GM12891 (cell line): ENCODE measurements around the gene FAF2.

ENCODE experiments used
- PAX5 ChIP-seq: IDR thresholded peaks from 2 replicates; pipeline ENCODE4 v1.6.1; 2011; ENCODE audit warnings: low read length, moderate library complexity, mild to moderate bottlenecking; ENCODE audit not compliant: insufficient read depth, severe bottlenecking
- POLR2A ChIP-seq: IDR thresholded peaks from 2 replicates; pipeline ENCODE4 v1.6.1; 2011; ENCODE audit warnings: low read depth, low read length, control low read depth
- POLR2AphosphoS5 ChIP-seq: IDR thresholded peaks from 2 replicates; pipeline ENCODE4 v1.6.1; 2011; ENCODE audit warnings: low read depth, low read length, control low read depth
- POU2F2 ChIP-seq: IDR thresholded peaks from 2 replicates; pipeline ENCODE4 v1.6.1; 2011; ENCODE audit warnings: low read depth, mild to moderate bottlenecking, control low read depth, low read length, moderate library complexity
- SPI1 ChIP-seq: IDR thresholded peaks from 2 replicates; pipeline ENCODE4 v1.6.1; 2011; ENCODE audit warnings: low read depth, low read length, control low read depth
- TAF1 ChIP-seq: IDR thresholded peaks from 2 replicates; pipeline ENCODE4 v1.6.1; 2011; ENCODE audit warnings: low read depth, low read length, control low read depth

- TF ChIP-seq POLR2A (no peak), POLR2AphosphoS5 (no peak), TAF1 (no peak), PAX5 (no peak), SPI1 (no peak), POU2F2 (no peak)
These were observed 94.0 kb downstream of the FAF2 start for GRCh38 chr5:176542135-176542595.
